ENCODE measurements around the gene GLI2.

The GLI2 gene

GRCh38 chr2:120735746-120736170, at the start of gene GLI2:
Gene GLI2 (plus strand): TSS chr2:120735868. CDS start chr2:120797321, 61,453 bp downstream.
- DNase-seq: no peak

- no peak for DNase-seq
These were observed 49.7 kb upstream of the GLI2 start for GRCh38 chr2:120685974-120686297.

- no peak for DNase-seq
These were observed 49.0 kb upstream of the GLI2 start for GRCh38 chr2:120686511-120687168.

GRCh38 chr2:120687210-120687609, 48.5 kb upstream of the GLI2 start:
- no peak for DNase-seq

- DNase-seq: no peak
These were observed 45.1 kb upstream of the GLI2 start for GRCh38 chr2:120690521-120690920.

- no peak for DNase-seq
These were observed 44.3 kb upstream of the GLI2 start for GRCh38 chr2:120691410-120691809.

- no peak for DNase-seq
These were observed 43.0 kb upstream of the GLI2 start for GRCh38 chr2:120692691-120693090.

GRCh38 chr2:120693121-120693520, 42.5 kb upstream of the GLI2 start:
- no peak for DNase-seq

GRCh38 chr2:120694034-120694433, 41.6 kb upstream of the GLI2 start:
- DNase-seq: no peak

- no peak for DNase-seq
These were observed 38.2 kb upstream of the GLI2 start for GRCh38 chr2:120697471-120697870.

GRCh38 chr2:120699292-120699691, 36.4 kb upstream of the GLI2 start:
- no peak for DNase-seq

- DNase-seq: no peak
These were observed 35.0 kb upstream of the GLI2 start for GRCh38 chr2:120700659-120701058.

- DNase-seq: no peak
These were observed 34.6 kb upstream of the GLI2 start for GRCh38 chr2:120701096-120701495.

GRCh38 chr2:120701499-120701898, 34.2 kb upstream of the GLI2 start:
- DNase-seq: no peak

- no peak for DNase-seq
These were observed 33.6 kb upstream of the GLI2 start for GRCh38 chr2:120702061-120702460.

GRCh38 chr2:120702801-120703200, 32.9 kb upstream of the GLI2 start:
- no peak for DNase-seq

- DNase-seq: no peak
These were observed 32.2 kb upstream of the GLI2 start for GRCh38 chr2:120703330-120703994.

GRCh38 chr2:120704696-120705095, 31.0 kb upstream of the GLI2 start:
- no peak for DNase-seq

GRCh38 chr2:120707816-120708215, 27.9 kb upstream of the GLI2 start:
- no peak for DNase-seq

- no peak for DNase-seq
These were observed 26.6 kb upstream of the GLI2 start for GRCh38 chr2:120708944-120709607.

- DNase-seq: no peak
These were observed 26.0 kb upstream of the GLI2 start for GRCh38 chr2:120709608-120710041.

- no peak for DNase-seq
These were observed 25.4 kb upstream of the GLI2 start for GRCh38 chr2:120710256-120710655.

GRCh38 chr2:120711694-120712093, 24.0 kb upstream of the GLI2 start:
- DNase-seq: no peak

GRCh38 chr2:120712180-120712681, 23.4 kb upstream of the GLI2 start:
- DNase-seq: no peak

All from NK-92 treated with Interleukin-12 subunit alpha and Interleukin-12 subunit beta, amount 100 ng/mL, for 24 hours (cell line).